Omental fat pad (tissue), 4 donors: Measurements from ENCODE around the gene C6orf58. TPM values are rescaled to one million over a fixed set of nuclear protein-coding genes. Genes with fewer than 3 reads are reported as not detected.

Experiments
- ATAC-seq: fragments of 150-250 bp; one replicate; pipeline ENCODE4 v1.9.1; 2016; ENCODE audit warnings: mild to moderate bottlenecking, moderate library complexity; ENCODE audit not compliant: low FRiP score
- DNase-seq: peaks from one replicate; pipeline ENCODE4 v3.0.0-alpha.2; 2019; ENCODE audit warnings: low spot score
- total RNA-seq, 4 donors: library from RNA; depleted of rRNA; stranded (reverse); fragments of >200 nt; gene quantifications; one replicate each; pipeline ENCODE4 v1.1.0, GENCODE V29; 2016
- TF ChIP-seq, protein P1 (sequence below), 3 donors: fragments of 450-650 bp; IDR thresholded peaks; one replicate each; pipeline ENCODE4 v1.5.1; 2016 to 2017; ENCODE audit warnings: antibody characterized with exemption in 3 of 3, mild to moderate bottlenecking in 3 of 3, moderate library complexity in 2 of 3

Gene C6orf58
- total RNA-seq, 4 donors from 2014 or later, result not detected

DNA sequence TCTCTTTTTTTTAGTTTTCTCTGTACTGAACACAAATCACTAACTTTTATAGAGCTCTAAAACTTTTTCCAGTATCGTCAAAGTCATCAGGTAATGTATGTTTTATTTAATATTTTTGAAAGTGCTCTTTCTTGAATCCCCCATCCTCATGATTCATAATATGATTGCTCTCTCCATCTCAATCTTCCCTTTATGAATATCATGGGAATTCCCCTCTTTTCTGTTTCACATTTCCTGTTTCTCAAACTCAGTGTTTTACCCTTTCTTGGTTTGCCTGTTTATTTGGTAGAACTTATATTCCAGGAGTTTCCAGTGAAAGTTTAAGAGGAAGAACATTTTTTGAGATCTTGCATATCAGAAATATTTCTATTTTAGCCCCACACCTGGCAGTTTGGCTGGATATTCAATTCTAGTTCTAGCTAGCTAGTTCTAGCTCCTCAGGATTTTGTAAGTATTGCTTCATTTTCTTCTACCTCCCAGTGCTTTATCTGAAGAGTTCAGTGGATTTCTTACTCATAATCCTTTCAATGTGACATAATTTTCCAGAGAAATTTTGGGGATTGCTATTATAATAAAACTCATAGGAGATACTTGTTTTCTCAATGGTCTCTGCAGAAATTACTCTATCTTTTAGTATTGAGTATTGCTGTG, 6.1 kb upstream of the C6orf58 start:
- ATAC-seq, result no peak
- TF ChIP-seq, protein P1, sequence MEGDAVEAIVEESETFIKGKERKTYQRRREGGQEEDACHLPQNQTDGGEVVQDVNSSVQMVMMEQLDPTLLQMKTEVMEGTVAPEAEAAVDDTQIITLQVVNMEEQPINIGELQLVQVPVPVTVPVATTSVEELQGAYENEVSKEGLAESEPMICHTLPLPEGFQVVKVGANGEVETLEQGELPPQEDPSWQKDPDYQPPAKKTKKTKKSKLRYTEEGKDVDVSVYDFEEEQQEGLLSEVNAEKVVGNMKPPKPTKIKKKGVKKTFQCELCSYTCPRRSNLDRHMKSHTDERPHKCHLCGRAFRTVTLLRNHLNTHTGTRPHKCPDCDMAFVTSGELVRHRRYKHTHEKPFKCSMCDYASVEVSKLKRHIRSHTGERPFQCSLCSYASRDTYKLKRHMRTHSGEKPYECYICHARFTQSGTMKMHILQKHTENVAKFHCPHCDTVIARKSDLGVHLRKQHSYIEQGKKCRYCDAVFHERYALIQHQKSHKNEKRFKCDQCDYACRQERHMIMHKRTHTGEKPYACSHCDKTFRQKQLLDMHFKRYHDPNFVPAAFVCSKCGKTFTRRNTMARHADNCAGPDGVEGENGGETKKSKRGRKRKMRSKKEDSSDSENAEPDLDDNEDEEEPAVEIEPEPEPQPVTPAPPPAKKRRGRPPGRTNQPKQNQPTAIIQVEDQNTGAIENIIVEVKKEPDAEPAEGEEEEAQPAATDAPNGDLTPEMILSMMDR (IDR thresholded peaks at IDR 0.05), result no peak
- DNase-seq, result no peak

DNA sequence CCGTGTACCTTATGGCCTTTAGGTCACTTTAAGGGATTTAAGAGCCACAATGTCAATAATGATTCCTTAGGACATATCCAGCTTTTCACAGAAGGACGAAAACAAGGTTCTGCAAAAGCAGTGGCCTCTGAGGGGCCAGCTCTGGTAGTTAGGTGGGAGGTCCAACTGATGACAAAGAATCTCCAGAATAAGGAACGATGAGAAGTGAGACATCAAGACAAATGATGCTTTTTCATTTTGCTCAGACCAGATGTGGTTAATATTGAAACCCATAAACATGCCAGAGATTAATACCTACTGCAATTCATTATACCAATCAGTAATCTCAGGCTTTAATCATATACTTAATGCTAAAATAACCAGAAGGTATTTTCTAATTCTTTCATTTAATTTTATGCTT, 1.9 kb downstream of the C6orf58 start:
- ATAC-seq, result no peak
- DNase-seq, result no peak
- TF ChIP-seq, protein P1 (IDR thresholded peaks at IDR 0.05), result no peak

DNA sequence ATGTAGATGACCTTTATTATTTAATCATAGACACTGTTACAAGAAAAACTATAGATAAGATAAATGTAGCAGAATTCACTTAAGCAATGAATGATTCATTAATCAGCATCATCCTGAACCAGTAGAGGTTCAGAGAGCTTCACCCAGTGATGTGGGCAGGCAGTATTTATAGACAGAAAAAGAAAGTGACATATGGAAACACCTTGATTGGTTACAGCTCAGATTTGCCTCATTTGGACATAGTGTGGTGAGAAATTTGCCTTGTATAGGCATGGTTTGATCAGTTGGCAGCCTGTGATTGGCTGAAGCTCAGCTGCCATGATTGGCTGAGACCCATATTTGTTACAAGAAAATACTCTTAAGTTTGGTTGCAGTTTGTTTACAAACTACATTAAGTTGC, 4.6 kb downstream of the C6orf58 start:
- TF ChIP-seq, protein P1 (IDR thresholded peaks at IDR 0.05), result no peak
- no peak for DNase-seq
- ATAC-seq, result no peak

DNA sequence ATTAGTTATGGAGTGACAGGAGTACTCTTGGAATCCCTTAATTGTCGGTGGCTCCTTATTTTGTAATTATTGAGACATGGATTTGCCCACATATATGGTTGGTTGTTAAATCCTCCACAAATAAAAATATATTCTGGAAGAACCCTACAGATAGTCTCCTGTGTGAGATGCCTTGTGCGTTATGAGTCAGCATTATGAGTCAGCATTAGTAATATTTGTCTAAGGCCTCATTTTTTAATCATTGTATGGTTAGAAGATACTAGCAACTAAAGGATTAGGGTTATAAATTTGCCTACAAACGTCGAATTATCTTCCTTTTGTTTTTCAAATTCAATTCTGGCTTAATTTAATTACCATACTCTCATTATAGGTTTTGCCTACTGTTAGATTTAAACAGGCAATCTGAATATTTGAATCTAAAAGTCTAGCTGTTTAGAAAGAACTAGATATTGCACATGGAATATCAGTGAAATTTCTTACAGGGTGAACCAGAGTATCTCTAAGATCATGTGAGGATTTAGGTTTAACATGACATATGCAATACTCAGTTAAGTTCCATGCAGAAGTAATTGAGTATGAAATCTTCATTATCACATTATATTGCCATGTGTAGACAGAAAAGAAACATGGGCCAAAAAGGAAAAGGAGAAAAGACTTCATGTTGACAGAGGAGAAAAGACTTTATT, 5.9 kb downstream of the C6orf58 start:
- TF ChIP-seq, protein P1 (IDR thresholded peaks at IDR 0.05), result no peak
- DNase-seq (no peak), ATAC-seq (no peak)

DNA sequence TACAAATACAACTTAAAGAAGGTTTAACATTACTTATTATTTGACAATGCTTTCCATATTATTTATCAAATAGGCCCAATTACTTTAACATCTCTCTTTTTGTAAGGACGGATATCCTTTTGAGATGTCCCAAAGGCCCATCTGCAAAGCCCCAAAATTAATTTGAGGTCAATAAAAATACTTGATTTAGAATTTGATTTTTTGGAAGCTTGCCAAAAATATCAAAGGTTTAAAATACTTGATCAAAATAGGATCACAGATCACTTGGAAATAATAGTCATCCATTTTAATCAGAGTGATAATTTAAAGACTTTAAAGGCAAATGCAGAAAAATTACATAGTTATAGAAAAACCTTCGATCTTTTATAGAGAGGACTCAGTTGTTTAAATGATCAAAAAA, 8.1 kb downstream of the C6orf58 start:
- TF ChIP-seq, protein P1 (IDR thresholded peaks at IDR 0.05), result no peak
- ATAC-seq (no peak), DNase-seq (no peak)

DNA sequence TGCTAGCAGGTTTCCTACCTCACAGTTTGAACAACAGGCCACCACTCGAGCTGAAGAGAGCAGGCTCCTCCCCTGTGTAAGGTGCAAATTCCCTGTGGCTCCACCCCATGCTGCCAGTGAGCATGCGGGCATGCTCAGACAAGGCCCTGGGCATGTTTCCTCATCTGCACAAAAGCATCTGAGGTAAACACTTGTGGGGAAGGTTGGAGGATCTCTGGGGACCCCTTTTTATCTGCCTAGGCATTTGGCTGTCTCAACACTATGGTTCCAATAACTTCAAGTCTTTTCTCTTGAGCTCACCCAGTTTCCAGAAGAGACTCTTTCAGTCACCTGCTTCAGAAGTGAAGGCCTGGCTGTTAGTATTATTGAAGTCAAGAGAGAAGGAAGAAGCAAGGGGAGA, 9.4 kb downstream of the C6orf58 start:
- ATAC-seq (no peak), DNase-seq (no peak)
- TF ChIP-seq, protein P1 (IDR thresholded peaks at IDR 0.05), result no peak

DNA sequence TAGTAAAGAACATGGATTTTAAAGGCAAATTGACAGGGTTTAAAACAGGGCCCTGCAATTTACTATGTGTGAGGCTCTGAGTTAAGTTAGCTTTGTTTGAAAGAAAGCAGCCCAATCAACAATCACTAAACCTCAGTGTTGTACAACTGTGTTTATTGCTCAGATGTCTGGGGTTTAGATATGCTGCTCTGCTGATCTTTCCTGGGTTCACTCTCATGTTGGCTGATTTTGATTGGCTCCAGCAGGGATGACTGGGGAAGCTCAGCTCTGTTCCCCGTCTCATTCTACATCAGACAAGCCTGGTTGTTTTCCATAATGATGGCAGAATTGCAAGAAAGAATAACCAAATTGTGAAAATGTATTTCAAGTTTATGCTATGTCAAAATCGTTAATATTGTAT, 10.9 kb downstream of the C6orf58 start:
- ATAC-seq, result no peak

More for the DNA sequence above, 10.9 kb downstream of the C6orf58 start:
- no peak for DNase-seq
- TF ChIP-seq, protein P1 (IDR thresholded peaks at IDR 0.05), result no peak
